K562 (cell line): ENCODE data around the gene EYA4. TPM values are rescaled to one million over a fixed set of nuclear protein-coding genes. Genes with fewer than 3 reads are reported as not detected.

Source experiments
- ATAC-seq: fragments of 200-7000 bp; cut with Tn5 transposase; 3 replicates; pipeline ENCODE4 v1.9.1; 2020; ENCODE audit warnings: moderate library complexity
- BruUV-seq: library from RNA; stranded (reverse); fragments of 400-500 nt; replicated peaks from 2 replicates; lab custom pipeline; 2021; lab: Mats Ljungman, UMichigan
- CTCF ChIA-PET: fragments of 300-600 bp; formaldehyde crosslinking; extraction: SDS; loops from one replicate; lab custom pipeline; 2021; ENCODE audit warnings: low intra/inter-chr PET ratio; lab: Yijun Ruan, JAX
- POLR2A ChIA-PET: fragments of 300-600, 350-650 bp; sonication (Branson Sonifier 250); formaldehyde crosslinking; extraction: SDS; loops from one replicate; lab custom pipeline; 2021; ENCODE audit warnings: antibody characterized with exemption, inconsistent platforms; lab: Yijun Ruan, JAX
- DNase-seq, 4 experiments: peaks; one replicate each; pipeline versions ENCODE4 v3.0.0 to v3.0.0-alpha.2; 2011 to 2018; ENCODE audit warnings: low spot score in 3 of 4, mixed read lengths in 3 of 4; ENCODE audit errors: extremely low read depth in 1 of 4
- FAIRE-seq: peaks from 2 replicates; lab custom pipeline; 2011; peaks lifted over from hg19 to GRCh38; lab: Jason Lieb, UNC
- H2AFZ ChIP-seq: 2 replicates; pipeline ENCODE4 v1.6.0; 2011; ENCODE audit warnings: low read depth, low read length, control low read depth, inconsistent platforms
- H3K27ac ChIP-seq: fragments of 200-600 bp; 3 replicates; pipeline ENCODE4 v1.8.0; 2011; ENCODE audit warnings: low read depth, mild to moderate bottlenecking, control low read depth, inconsistent platforms, low read length, moderate library complexity, mixed read lengths; ENCODE audit errors: extremely low read depth
- H3K27me3 ChIP-seq, 2 experiments: fragments of 300-600 bp in 1 of 2; 2 replicates in 1 of 2; 3 replicates in 1 of 2; pipeline versions ENCODE4 v1.6.0 to v1.8.0; 2011; ENCODE audit warnings: inconsistent platforms in 2 of 2, low read length in 2 of 2, mild to moderate bottlenecking in 1 of 2, mixed read lengths in 1 of 2, moderate library complexity in 1 of 2; ENCODE audit not compliant: control insufficient read depth in 2 of 2, insufficient read depth in 2 of 2
- H3K36me3 ChIP-seq: fragments of 300-600 bp; 3 replicates; pipeline ENCODE4 v1.8.0; 2011; ENCODE audit warnings: mild to moderate bottlenecking, low read length, inconsistent platforms; ENCODE audit not compliant: control insufficient read depth, insufficient read depth
- H3K4me1 ChIP-seq, 2 experiments: fragments of 200-600 bp in 1 of 2; replicated peaks in 1 of 2; 2 replicates in 1 of 2; 3 replicates in 1 of 2; pipeline versions ENCODE4 v1.5.1 to v1.8.0; 2011; ENCODE audit warnings: inconsistent platforms in 2 of 2, low read length in 2 of 2, mild to moderate bottlenecking in 1 of 2, mixed read lengths in 1 of 2, moderate library complexity in 1 of 2; ENCODE audit not compliant: control insufficient read depth in 2 of 2, insufficient read depth in 2 of 2
- H3K4me2 ChIP-seq: 2 replicates; pipeline ENCODE4 v1.6.1; 2011; ENCODE audit warnings: low read length, control low read depth, inconsistent platforms, mixed read lengths; ENCODE audit not compliant: insufficient read depth
- H3K4me3 ChIP-seq: fragments of 200-600 bp; sonication (generic), shearing (Covaris generic); 2 replicates; pipeline ENCODE4 v1.5.1; 2016; ENCODE audit warnings: control low read depth, inconsistent platforms
- H3K79me2 ChIP-seq: fragments of 200-600 bp; 3 replicates; pipeline ENCODE4 v1.8.0; 2011; ENCODE audit warnings: low read length, inconsistent platforms; ENCODE audit not compliant: control insufficient read depth, insufficient read depth
- H3K9ac ChIP-seq, 2 experiments: 2 replicates each; pipeline versions ENCODE4 v1.6.0 to v1.6.1; 2011; ENCODE audit warnings: low read depth in 2 of 2, low read length in 2 of 2, control low read depth in 1 of 2, inconsistent platforms in 1 of 2, mild to moderate bottlenecking in 1 of 2, mixed read lengths in 1 of 2; ENCODE audit not compliant: insufficient read depth in 1 of 2
- H3K9me1 ChIP-seq: one replicate; pipeline ENCODE4 v1.6.0; 2011; ENCODE audit warnings: inconsistent platforms, mild to moderate bottlenecking, low read length, moderate library complexity; ENCODE audit not compliant: control insufficient read depth, insufficient read depth
- H3K9me3 ChIP-seq: replicated peaks from 2 replicates; pipeline ENCODE4 v1.5.1; 2011; ENCODE audit warnings: low read depth, low read length, inconsistent platforms; ENCODE audit not compliant: control insufficient read depth, insufficient read depth
- H4K20me1 ChIP-seq: replicated peaks from 2 replicates; pipeline ENCODE4 v1.6.1; 2011; ENCODE audit warnings: low read length, inconsistent platforms, mixed read lengths; ENCODE audit not compliant: control insufficient read depth, insufficient read depth
- ARHGAP35 ChIP-seq: fragments of 450-650 bp; IDR thresholded peaks from 2 replicates; pipeline ENCODE4 v1.6.1; 2018; ENCODE audit not compliant: partially characterized antibody
- BRD9 ChIP-seq: fragments of 450-650 bp; IDR thresholded peaks from 2 replicates; pipeline ENCODE4 v1.6.1; 2018; ENCODE audit warnings: low read depth; ENCODE audit not compliant: partially characterized antibody
- ESRRA ChIP-seq: fragments of 450-650 bp; IDR thresholded peaks from 2 replicates; pipeline ENCODE4 v1.6.1; 2014; ENCODE audit warnings: low read depth, mild to moderate bottlenecking, moderate library complexity, borderline replicate concordance
- HEY1 ChIP-seq: fragments of 250-450 bp; sonication (Bioruptor Pico); IDR thresholded peaks from 2 replicates; pipeline ENCODE4 v1.5.0; 2020; ENCODE audit warnings: mild to moderate bottlenecking, moderate library complexity, borderline replicate concordance
- HIVEP1 ChIP-seq: fragments of 250-450 bp; sonication (Bioruptor Pico); IDR thresholded peaks from 2 replicates; pipeline ENCODE4 v1.4.0; 2020; ENCODE audit warnings: mild to moderate bottlenecking
- HNRNPL ChIP-seq: fragments of 200-400 bp; formaldehyde crosslinking; IDR thresholded peaks from 2 replicates; pipeline ENCODE4 v1.6.1; 2017; ENCODE audit warnings: low read depth, mild to moderate bottlenecking, low read length
- ID3 ChIP-seq, 2 experiments: fragments of 250-450 bp in 1 of 2; fragments of 450-650 bp in 1 of 2; sonication (Bioruptor Pico) in 1 of 2; IDR thresholded peaks; 2 replicates each; pipeline versions ENCODE4 v1.6.1 to v1.8.0; 2016 to 2021; ENCODE audit warnings: mild to moderate bottlenecking in 2 of 2, moderate library complexity in 2 of 2, missing compliant biosample characterization in 1 of 2, missing genetic modification characterization in 1 of 2
- JUNB ChIP-seq: fragments of 450-650 bp; formaldehyde crosslinking; conservative IDR thresholded peaks from 2 replicates; pipeline ENCODE4 v1.4.0; 2020; ENCODE audit warnings: mild to moderate bottlenecking
- PREB ChIP-seq: sonication (generic); formaldehyde crosslinking; IDR thresholded peaks from 2 replicates; pipeline ENCODE4 v1.8.1; 2023; ENCODE audit warnings: mild to moderate bottlenecking, missing genetic modification reagents
- RAD51 ChIP-seq: fragments of 450-650 bp; IDR thresholded peaks from 2 replicates; pipeline ENCODE4 v1.7.1; 2016; ENCODE audit warnings: low read depth, mild to moderate bottlenecking, borderline replicate concordance
- RBBP5 ChIP-seq: fragments of 200-600 bp; sonication (generic); IDR thresholded peaks from 2 replicates; pipeline ENCODE4 v1.6.1; 2012; ENCODE audit warnings: borderline replicate concordance, mild to moderate bottlenecking, low read length, control low read depth, inconsistent platforms; ENCODE audit not compliant: insufficient read depth, poor library complexity, severe bottlenecking
- RBFOX2 ChIP-seq: fragments of 200-400 bp; formaldehyde crosslinking; IDR thresholded peaks from 2 replicates; pipeline ENCODE4 v1.6.1; 2017; ENCODE audit warnings: low read depth, mild to moderate bottlenecking, low read length, moderate library complexity
- RHOXF2B ChIP-seq: fragments of 250-450 bp; sonication (Bioruptor Pico); conservative IDR thresholded peaks from 2 replicates; pipeline ENCODE4 v1.5.1; 2021
- SLC30A9 ChIP-seq: fragments of 250-450 bp; sonication (Bioruptor Pico); IDR thresholded peaks from 2 replicates; pipeline ENCODE4 v1.8.0; 2022; ENCODE audit warnings: mild to moderate bottlenecking, moderate library complexity
- SMARCC2 ChIP-seq: fragments of 450-650 bp; IDR thresholded peaks from 2 replicates; pipeline ENCODE4 v1.6.1; 2017; ENCODE audit warnings: antibody characterized with exemption, moderate library complexity, mild to moderate bottlenecking, low read depth
- SRSF7 ChIP-seq: fragments of 200-400 bp; formaldehyde crosslinking; optimal IDR thresholded peaks from 2 replicates; pipeline ENCODE3; 2017; ENCODE audit warnings: mild to moderate bottlenecking, low read depth, low read length
- ZHX1 ChIP-seq: fragments of 150-350 bp; conservative IDR thresholded peaks from 2 replicates; pipeline ENCODE4 v1.6.1; 2014; ENCODE audit warnings: low read length
- ZNF282 ChIP-seq: sonication (generic); formaldehyde crosslinking; IDR thresholded peaks from 2 replicates; pipeline ENCODE4 v1.8.1; 2023; ENCODE audit warnings: missing genetic modification reagents
- WGBS: fragments of 100-300 bp; shearing (Covaris generic); methylation state at CpG from one replicate; pipeline ENCODE4 v1.1.6; 2016; ENCODE audit warnings: low coverage, mixed read lengths; ENCODE audit not compliant: insufficient coverage; ENCODE audit errors: missing lambda C conversion rate; 5-methylcytosine and 5-hydroxymethylcytosine counted together
- in situ Hi-C: fragments of 300-500 bp; cut with MboI; formaldehyde crosslinking; loops from 4 replicates; pipeline ENCODE4 v1.15.0; 2018; ENCODE audit warnings: inconsistent platforms, mixed read lengths
- intact Hi-C: fragments of 100-400 bp; cut with micrococcal nuclease; formaldehyde crosslinking; loops from 2 replicates; pipeline ENCODE4 v1.14.2; 2022
- polyA plus RNA-seq, 8 experiments: library from polyadenylated mRNA; depleted of rRNA in 4 of 8; stranded (reverse) in 5 of 8; unstranded in 3 of 8; fragments of >200 nt; fragmentation: Nextera tagmentation in 2 of 8; fragmentation: Illumina TruSeq in 1 of 8; extraction: Ambion mirVana in 2 of 8; extraction: Trizol in 1 of 8; gene quantifications; 2 replicates each; pipeline versions ENCODE4 v1.2.1 to v1.2.3, GENCODE V29; 2011 to 2014; ENCODE audit warnings: inconsistent platforms in 1 of 8, missing spikeins in 1 of 8
- total RNA-seq, 7 experiments: library from RNA; depleted of rRNA in 6 of 7; stranded (reverse); fragments of >200 nt in 6 of 7; fragmentation: Illumina TruSeq in 2 of 7; extraction: Trizol in 2 of 7; gene quantifications; 2 replicates each; pipeline versions ENCODE4 v1.2.1 to v1.2.3, GENCODE V29; 2011 to 2021; ENCODE audit warnings: low replicate concordance in 1 of 7

EYA4 gene
- total and polyA plus RNA-seq, 9 of the 15 experiments (the other 6 are each of a cell fraction or from before 2014, with no cell fraction given), result 0.03 to 0.04 TPM; not detected in 7

GRCh38 chr6:133504761-133505160 is 263.6 kb downstream of the EYA4 start:
- Histone ChIP-seq H2AFZ (no peak overlapping the region), H3K9ac (no peak overlapping the region), H3K36me3 (no peaks in the 10 kb centered on the region), H3K9me1 (no peaks in the 10 kb centered on the region), H3K27ac (no peak overlapping the region), H3K4me1 (no peaks in the 10 kb centered on the region), H3K4me2 (no peak overlapping the region), H3K79me2 (no peaks in the 10 kb centered on the region), H4K20me1 (no peaks in the 10 kb centered on the region), H3K9me3 (no peaks in the 10 kb centered on the region), H3K27me3 (no peaks in the 10 kb centered on the region), H3K4me3 (no peak overlapping the region)
- BruUV-seq, result no TSS peak
- FAIRE-seq, result no peak
- DNase-seq, result no peak
- intact Hi-C loops (no loop called here), in situ Hi-C loops (no loop called here)
- TF ChIP-seq JUNB (CRISPR knock-in tag) (no peak), SRSF7 (no peak), RAD51 (no peak), ESRRA (no peak), HEY1 (no peak), ZNF282 (CRISPR knock-in tag) (no peak), ARHGAP35 (no peak), SLC30A9 (no peak), BRD9 (no peak), RBFOX2 (no peak), HNRNPL (no peak), RHOXF2B (CRISPR knock-in tag) (no peak), SMARCC2 (no peak), PREB (CRISPR knock-in tag) (no peak), RBBP5 (no peak), ZHX1 (no peak), HIVEP1 (CRISPR knock-in tag) (no peak), ID3 (CRISPR knock-in tag; IDR thresholded peaks at IDR 0.05) (no peak), ID3 (tag; IDR thresholded peaks at IDR 0.05) (no peak)
- CTCF ChIA-PET, result no interaction called here
- WGBS, result 2% methylated on average over 3 of the region's 3 CpGs
- no peak for ATAC-seq
- POLR2A ChIA-PET, result interaction anchor here (0.7 kb wide), 1 partner anchor 541 kb away, joined by 3 read pairs; no protein-coding TSS in a partner anchor
